AG08395 (cell line): ENCODE results near the gene SLC15A5.

Source experiments
- DNase-seq: peaks from one replicate; pipeline ENCODE4 v3.0.0; 2012; ENCODE audit warnings: mixed read lengths, low spot score

SLC15A5 gene, protein sequence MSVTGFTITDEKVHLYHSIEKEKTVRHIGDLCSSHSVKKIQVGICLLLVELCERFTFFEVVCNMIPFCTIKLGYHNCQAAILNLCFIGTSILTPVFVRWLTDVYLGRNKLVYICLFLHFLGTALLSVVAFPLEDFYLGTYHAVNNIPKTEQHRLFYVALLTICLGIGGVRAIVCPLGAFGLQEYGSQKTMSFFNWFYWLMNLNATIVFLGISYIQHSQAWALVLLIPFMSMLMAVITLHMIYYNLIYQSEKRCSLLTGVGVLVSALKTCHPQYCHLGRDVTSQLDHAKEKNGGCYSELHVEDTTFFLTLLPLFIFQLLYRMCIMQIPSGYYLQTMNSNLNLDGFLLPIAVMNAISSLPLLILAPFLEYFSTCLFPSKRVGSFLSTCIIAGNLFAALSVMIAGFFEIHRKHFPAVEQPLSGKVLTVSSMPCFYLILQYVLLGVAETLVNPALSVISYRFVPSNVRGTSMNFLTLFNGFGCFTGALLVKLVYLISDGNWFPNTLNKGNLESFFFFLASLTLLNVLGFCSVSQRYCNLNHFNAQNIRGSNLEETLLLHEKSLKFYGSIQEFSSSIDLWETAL

DNA sequence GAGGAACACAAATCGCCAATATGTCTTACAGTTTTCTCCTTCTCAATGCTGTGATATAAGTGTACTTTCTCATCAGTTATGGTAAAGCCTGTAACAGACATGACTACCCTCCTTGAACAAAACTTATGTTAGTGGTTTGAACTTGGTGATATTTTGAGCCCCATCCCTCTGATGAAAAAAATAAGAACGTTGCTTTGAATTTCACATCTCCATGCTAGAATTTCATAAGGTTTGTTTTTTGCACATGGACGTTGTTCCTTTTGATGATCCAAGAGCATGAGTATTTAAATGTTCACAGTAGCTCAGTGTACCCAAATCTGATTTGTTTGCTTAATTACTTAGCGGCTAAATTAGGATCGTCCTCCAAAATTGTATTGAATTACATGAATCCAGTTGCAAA is at the start of gene SLC15A5:
Gene SLC15A5 (minus strand): TSS at position 101 of the 400 bp plus-strand sequence. CDS start 0 bp downstream, at position 101.
- no peak for DNase-seq

DNA sequence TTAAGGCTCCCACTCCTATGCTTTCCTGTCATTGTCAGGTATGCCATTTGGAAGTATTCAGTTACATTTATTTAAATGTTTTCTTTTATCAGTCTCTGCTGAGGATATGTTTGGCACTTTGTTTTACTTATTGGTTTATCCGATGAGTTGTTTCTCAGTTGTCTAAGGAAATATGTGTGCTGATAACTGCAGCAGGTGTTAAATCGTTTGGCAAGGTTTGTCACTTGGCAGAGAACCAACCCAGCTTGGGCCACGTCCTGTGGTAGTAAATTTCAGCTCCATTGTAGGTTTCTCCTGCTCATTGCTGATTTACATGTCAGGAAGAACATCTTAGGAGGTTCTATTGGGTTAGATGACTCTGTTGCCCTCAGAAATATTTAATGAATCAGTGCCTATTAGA is 47.9 kb upstream of the SLC15A5 start:
- DNase-seq: no peak

GRCh38 chr12:16324772-16325171 is 47.3 kb upstream of the SLC15A5 start:
- no peak for DNase-seq

- no peak for DNase-seq
These were observed 46.8 kb upstream of the SLC15A5 start for GRCh38 chr12:16324272-16324671.

- no peak for DNase-seq
These were observed 46.2 kb upstream of the SLC15A5 start for GRCh38 chr12:16323638-16324037.

DNA sequence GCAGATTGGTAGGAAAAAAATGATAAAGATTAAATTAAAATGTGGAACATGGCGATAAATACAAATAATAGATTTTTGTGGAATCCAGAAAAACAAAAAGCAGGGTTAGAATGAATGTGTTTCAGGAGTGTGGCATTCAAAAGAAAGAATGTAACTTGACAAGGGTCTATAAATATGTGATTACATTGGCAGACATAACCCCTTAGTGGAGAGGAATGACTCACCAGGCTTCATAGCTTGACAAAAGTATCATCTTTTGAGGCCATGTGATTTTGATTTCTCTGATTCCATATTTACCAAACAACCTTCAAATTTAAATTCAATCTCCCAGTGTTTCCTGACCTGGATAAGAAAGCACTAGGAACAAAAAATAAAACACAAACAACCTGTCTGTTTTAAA is 45.5 kb upstream of the SLC15A5 start:
- peak; percentile 25 for DNase-seq

DNA sequence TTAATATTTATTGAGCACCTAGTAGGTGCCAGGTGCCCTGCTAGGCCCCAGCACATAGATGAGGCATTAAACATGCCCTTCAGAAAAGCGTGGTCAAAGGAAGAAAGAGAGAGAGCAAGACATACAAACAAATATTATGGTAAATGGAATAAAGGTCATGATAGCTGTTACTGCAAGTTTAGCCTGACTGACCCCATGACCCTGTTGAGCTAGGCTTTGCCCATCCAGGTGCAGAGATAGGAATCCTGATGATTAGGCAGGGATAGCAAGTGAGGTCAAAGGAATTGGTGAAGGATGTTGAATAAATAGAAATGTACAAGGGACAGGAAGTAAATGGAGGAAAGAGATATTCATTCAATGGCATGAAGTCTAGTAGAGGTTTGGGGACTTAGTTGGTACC is 33.4 kb upstream of the SLC15A5 start:
- no peak for DNase-seq

- no peak for DNase-seq
These were observed 30.5 kb upstream of the SLC15A5 start for GRCh38 chr12:16307856-16308475.

- DNase-seq: no peak
These were observed 26.5 kb upstream of the SLC15A5 start for GRCh38 chr12:16303939-16304338.

- no peak for DNase-seq
These were observed 23.3 kb upstream of the SLC15A5 start for GRCh38 chr12:16300736-16301135.

GRCh38 chr12:16300122-16300521 is 22.6 kb upstream of the SLC15A5 start:
- DNase-seq: peak; percentile 21

GRCh38 chr12:16299403-16299802 is 21.9 kb upstream of the SLC15A5 start:
- no peak for DNase-seq

- DNase-seq: no peak
These were observed 20.0 kb upstream of the SLC15A5 start for GRCh38 chr12:16297521-16297920.

- DNase-seq: no peak
These were observed 17.0 kb upstream of the SLC15A5 start for GRCh38 chr12:16294376-16294956.

GRCh38 chr12:16291032-16291431 is 13.5 kb upstream of the SLC15A5 start:
- DNase-seq: no peak

GRCh38 chr12:16285586-16285985 is 8.1 kb upstream of the SLC15A5 start:
- DNase-seq: no peak

GRCh38 chr12:16282978-16283377 is 5.5 kb upstream of the SLC15A5 start:
- no peak for DNase-seq

GRCh38 chr12:16282081-16282480 is 4.6 kb upstream of the SLC15A5 start:
- no peak for DNase-seq

DNA sequence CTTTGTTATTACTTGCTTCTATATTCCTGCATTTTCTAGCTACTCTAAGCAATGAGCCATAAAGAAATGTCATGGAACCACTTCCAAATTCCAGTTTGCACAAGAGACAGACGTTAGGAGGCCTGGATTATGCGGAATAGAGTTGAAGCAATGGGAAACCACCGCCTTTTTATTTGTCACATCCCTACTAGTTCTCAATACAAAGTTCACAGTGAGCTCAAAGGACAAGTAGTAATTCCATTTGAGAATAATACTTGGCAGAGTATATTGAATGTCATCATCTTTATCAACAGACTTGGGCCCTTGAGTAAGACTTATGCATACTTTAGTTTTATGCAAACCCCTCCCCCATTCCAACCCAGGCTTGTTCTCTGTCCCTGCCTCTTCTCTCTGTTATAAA is 3.7 kb upstream of the SLC15A5 start:
- DNase-seq: no peak

GRCh38 chr12:16272222-16272621 is 5.3 kb downstream of the SLC15A5 start:
- DNase-seq: no peak

DNA sequence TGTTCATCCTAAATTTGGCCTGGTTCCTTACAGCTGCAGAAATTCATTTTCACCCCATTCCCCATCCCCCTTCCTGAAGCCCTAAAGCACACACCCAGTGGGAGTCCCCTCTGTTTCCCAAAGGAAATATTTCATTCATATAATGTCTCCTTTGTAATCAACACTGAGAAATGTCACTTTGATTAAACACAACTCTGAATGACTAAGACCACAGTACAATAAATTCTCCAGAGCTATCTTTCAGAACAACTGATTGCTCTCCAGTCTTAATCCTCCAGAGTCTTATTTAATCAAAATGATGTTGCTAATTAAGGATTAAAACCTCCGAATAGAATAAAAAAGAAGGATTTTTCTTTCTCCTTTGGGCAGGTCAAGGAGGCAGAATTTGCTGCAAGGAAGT is 6.4 kb downstream of the SLC15A5 start:
- no peak for DNase-seq

- DNase-seq: no peak
These were observed 7.5 kb downstream of the SLC15A5 start for GRCh38 chr12:16269946-16270345.

GRCh38 chr12:16266085-16266484 is 11.4 kb downstream of the SLC15A5 start:
- DNase-seq: no peak
